Chondrocyte (in vitro differentiated cells): Measurements from ENCODE around the gene SMIM27. TPM values are rescaled to one million over a fixed set of nuclear protein-coding genes. Genes with fewer than 3 reads are reported as not detected.

Experiments
- DNase-seq: peaks from one replicate; pipeline ENCODE4 v3.0.0; 2021; ENCODE audit warnings: mixed read lengths, low spot score
- H3K27ac Mint-ChIP-seq: one replicate; pipeline ENCODE4 v1.8.0; 2021; ENCODE audit warnings: mild to moderate bottlenecking, moderate library complexity, mixed read lengths; ENCODE audit not compliant: unreplicated experiment
- H3K27me3 Mint-ChIP-seq: 2 replicates; pipeline ENCODE4 v1.8.0; 2021; ENCODE audit warnings: low read depth, mixed read lengths
- H3K36me3 Mint-ChIP-seq: 2 replicates; pipeline ENCODE4 v1.8.0; 2021; ENCODE audit warnings: low read depth, mixed read lengths
- H3K4me1 Mint-ChIP-seq: 2 replicates; pipeline ENCODE4 v1.8.0; 2021; ENCODE audit warnings: low read depth, mild to moderate bottlenecking, mixed read lengths
- H3K4me3 Mint-ChIP-seq: one replicate; pipeline ENCODE4 v1.8.0; 2021; ENCODE audit warnings: mild to moderate bottlenecking, moderate library complexity, mixed read lengths; ENCODE audit not compliant: unreplicated experiment
- H3K9me3 Mint-ChIP-seq: 2 replicates; pipeline ENCODE4 v1.8.0; 2021; ENCODE audit warnings: low read depth, mixed read lengths
- total RNA-seq: library from RNA; stranded (reverse); gene quantifications from 3 replicates; pipeline ENCODE4 v1.2.1, GENCODE V29; 2021
- TF ChIP-seq, protein P1 (sequence below): fragments of 200-600 bp; sonication (generic); IDR thresholded peaks from 2 replicates; pipeline ENCODE4 v1.5.0; 2021; ENCODE audit warnings: antibody characterized with exemption, mild to moderate bottlenecking, moderate library complexity

Gene SMIM27
- total RNA-seq, 1 donor from 2014 or later, result 11.2 TPM

DNA sequence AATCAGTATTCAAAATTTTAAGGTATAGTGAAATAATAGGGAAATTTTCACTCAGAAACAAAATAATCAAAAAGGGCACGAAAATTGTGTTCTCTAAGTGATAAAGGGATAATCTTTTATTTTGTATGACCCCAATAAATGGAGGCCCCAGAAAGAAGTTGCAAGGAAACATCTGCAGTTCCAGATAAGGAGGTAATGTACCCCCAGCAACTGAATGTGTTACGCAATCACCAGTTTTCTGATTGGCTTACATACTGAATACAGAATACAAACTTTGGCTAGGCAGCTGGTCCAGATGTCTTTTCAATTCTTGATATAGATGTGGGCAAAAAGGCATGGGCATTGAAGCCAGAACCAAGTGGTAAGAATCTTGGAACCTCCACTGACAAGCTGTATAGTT, 2.0 kb downstream of the SMIM27 start:
- H3K27ac Mint-ChIP-seq, result no peak overlapping the region
- TF ChIP-seq, protein P1, sequence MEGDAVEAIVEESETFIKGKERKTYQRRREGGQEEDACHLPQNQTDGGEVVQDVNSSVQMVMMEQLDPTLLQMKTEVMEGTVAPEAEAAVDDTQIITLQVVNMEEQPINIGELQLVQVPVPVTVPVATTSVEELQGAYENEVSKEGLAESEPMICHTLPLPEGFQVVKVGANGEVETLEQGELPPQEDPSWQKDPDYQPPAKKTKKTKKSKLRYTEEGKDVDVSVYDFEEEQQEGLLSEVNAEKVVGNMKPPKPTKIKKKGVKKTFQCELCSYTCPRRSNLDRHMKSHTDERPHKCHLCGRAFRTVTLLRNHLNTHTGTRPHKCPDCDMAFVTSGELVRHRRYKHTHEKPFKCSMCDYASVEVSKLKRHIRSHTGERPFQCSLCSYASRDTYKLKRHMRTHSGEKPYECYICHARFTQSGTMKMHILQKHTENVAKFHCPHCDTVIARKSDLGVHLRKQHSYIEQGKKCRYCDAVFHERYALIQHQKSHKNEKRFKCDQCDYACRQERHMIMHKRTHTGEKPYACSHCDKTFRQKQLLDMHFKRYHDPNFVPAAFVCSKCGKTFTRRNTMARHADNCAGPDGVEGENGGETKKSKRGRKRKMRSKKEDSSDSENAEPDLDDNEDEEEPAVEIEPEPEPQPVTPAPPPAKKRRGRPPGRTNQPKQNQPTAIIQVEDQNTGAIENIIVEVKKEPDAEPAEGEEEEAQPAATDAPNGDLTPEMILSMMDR, result no peak
- no peak for DNase-seq

GRCh38 chr9:32554591-32554990, 2.5 kb downstream of the SMIM27 start:
- no peaks in the 10 kb centered on the region for H3K9me3 Mint-ChIP-seq
- H3K27me3 Mint-ChIP-seq, result no peaks in the 10 kb centered on the region
- DNase-seq, result no peak
- no peak overlapping the region for H3K4me3 Mint-ChIP-seq
- H3K27ac Mint-ChIP-seq, result no peak overlapping the region
- TF ChIP-seq, protein P1, result no peak
- peaks cover 20% of the 10 kb centered on the region for H3K4me1 Mint-ChIP-seq
- H3K36me3 Mint-ChIP-seq, result peaks cover 1% of the 10 kb centered on the region

More for the DNA sequence above, 2.0 kb downstream of the SMIM27 start:
- H3K4me3 Mint-ChIP-seq, result no peak overlapping the region
- no peaks in the 10 kb centered on the region for H3K9me3 Mint-ChIP-seq
- peaks cover 21% of the 10 kb centered on the region for H3K4me1 Mint-ChIP-seq
- peaks cover 4% of the 10 kb centered on the region for H3K36me3 Mint-ChIP-seq
- no peaks in the 10 kb centered on the region for H3K27me3 Mint-ChIP-seq

DNA sequence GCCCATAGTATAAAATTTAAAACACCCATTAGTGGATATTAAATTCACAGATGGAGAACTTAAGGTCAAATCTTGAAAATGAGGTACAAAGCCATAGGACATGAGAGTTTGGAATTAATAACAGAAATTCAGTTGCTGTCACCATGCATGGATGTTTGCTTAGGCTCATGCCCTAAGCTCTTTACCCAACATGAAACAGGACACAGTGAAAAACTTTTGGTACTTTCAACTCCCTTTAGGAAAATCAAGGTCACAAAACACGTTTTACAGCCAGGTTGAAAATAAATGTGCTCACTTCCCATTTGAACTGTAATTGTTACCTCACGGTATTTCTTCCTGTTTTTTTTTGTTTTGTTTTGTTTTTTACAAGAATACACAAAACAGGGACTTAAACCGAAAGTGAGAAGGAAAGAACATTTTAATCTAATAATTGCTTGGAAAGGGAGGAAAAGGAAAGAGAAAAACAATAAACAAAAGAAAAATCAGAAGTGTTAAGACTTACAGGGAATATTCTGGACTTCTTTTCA, 6.3 kb downstream of the SMIM27 start:
- Mint-ChIP-seq H3K27me3 (no peaks in the 10 kb centered on the region), H3K4me1 (peaks cover 22% of the 10 kb centered on the region), H3K4me3 (no peak overlapping the region), H3K9me3 (no peaks in the 10 kb centered on the region), H3K36me3 (no peaks in the 10 kb centered on the region), H3K27ac (no peak overlapping the region)
- TF ChIP-seq, protein P1, result no peak
- no peak for DNase-seq

- Mint-ChIP-seq H3K27ac (no peak overlapping the region), H3K4me3 (no peak overlapping the region), H3K4me1 (peaks cover 8% of the 10 kb centered on the region), H3K9me3 (no peaks in the 10 kb centered on the region), H3K36me3 (peaks cover 11% of the 10 kb centered on the region), H3K27me3 (no peaks in the 10 kb centered on the region)
- DNase-seq, result no peak
- TF ChIP-seq, protein P1, result no peak
Observed at GRCh38 chr9:32565967-32566366, 13.8 kb downstream of the SMIM27 start.

- Mint-ChIP-seq H3K9me3 (no peaks in the 10 kb centered on the region), H3K27me3 (no peaks in the 10 kb centered on the region), H3K4me1 (peaks cover 9% of the 10 kb centered on the region), H3K4me3 (no peak overlapping the region), H3K36me3 (peaks cover 11% of the 10 kb centered on the region), H3K27ac (no peak overlapping the region)
- no peak for DNase-seq
- TF ChIP-seq, protein P1, result no peak
Observed at GRCh38 chr9:32566770-32567169, 14.6 kb downstream of the SMIM27 start.
